Measurements from ENCODE around the gene GPC6. TPM values are rescaled to one million over a fixed set of nuclear protein-coding genes. Genes with fewer than 3 reads are reported as not detected.

The GPC6 gene
- total RNA-seq, 4 donors from 2014 or later, result 13.7 to 21.7 (median 16.5) TPM

GRCh38 chr13:93345024-93345423 lies 118.4 kb downstream of the GPC6 start:
- H3K36me3 ChIP-seq, result no peaks in the 10 kb centered on the region
- H3K4me3 ChIP-seq, result no peak overlapping the region
- H3K9me3 ChIP-seq, result no peaks in the 10 kb centered on the region
- TF ChIP-seq EP300 (IDR thresholded peaks at IDR 0.05), result no peak
- TF ChIP-seq CTCF (IDR thresholded peaks at IDR 0.05), result no peak
- no peak for TF ChIP-seq POLR2AphosphoS5 (IDR thresholded peaks at IDR 0.05)
- TF ChIP-seq POLR2A (IDR thresholded peaks at IDR 0.05), result no peak
- no peak overlapping the region for H3K27ac ChIP-seq
- no peak for ATAC-seq
- H3K4me1 ChIP-seq, result no peaks in the 10 kb centered on the region
- H3K27me3 ChIP-seq, result no peaks in the 10 kb centered on the region

GRCh38 chr13:93345770-93346169 lies 119.2 kb downstream of the GPC6 start:
- no peak for ATAC-seq
- WGBS, 2 donors (ENCODE audit: low coverage in 1 of 2), result 46 to 56% methylated on average over 2 of the region's 2 CpGs
- Histone ChIP-seq H3K4me1 (no peaks in the 10 kb centered on the region), H3K4me3 (no peak overlapping the region), H3K27me3 (no peaks in the 10 kb centered on the region), H3K36me3 (no peaks in the 10 kb centered on the region), H3K27ac (no peak overlapping the region), H3K9me3 (no peaks in the 10 kb centered on the region)
- TF ChIP-seq CTCF (IDR thresholded peaks at IDR 0.05) (no peak), POLR2AphosphoS5 (IDR thresholded peaks at IDR 0.05) (no peak), EP300 (IDR thresholded peaks at IDR 0.05) (no peak), POLR2A (IDR thresholded peaks at IDR 0.05) (no peak)

- no peaks in the 10 kb centered on the region for H3K36me3 ChIP-seq
- H3K9me3 ChIP-seq, result no peaks in the 10 kb centered on the region
- H3K4me3 ChIP-seq, result no peak overlapping the region
- ATAC-seq, result no peak
- WGBS, 2 donors (ENCODE audit: low coverage in 1 of 2), result 90% methylated on average over 4 of the region's 4 CpGs
- no peak overlapping the region for H3K27ac ChIP-seq
- no peaks in the 10 kb centered on the region for H3K27me3 ChIP-seq
- no peaks in the 10 kb centered on the region for H3K4me1 ChIP-seq
- TF ChIP-seq CTCF (IDR thresholded peaks at IDR 0.05) (no peak), POLR2AphosphoS5 (IDR thresholded peaks at IDR 0.05) (no peak)
These were observed 126.0 kb downstream of the GPC6 start for GRCh38 chr13:93352616-93353015.

GRCh38 chr13:93355094-93355493 lies 128.5 kb downstream of the GPC6 start:
- no peaks in the 10 kb centered on the region for H3K27me3 ChIP-seq
- no peak for TF ChIP-seq POLR2A (IDR thresholded peaks at IDR 0.05)
- TF ChIP-seq POLR2AphosphoS5 (IDR thresholded peaks at IDR 0.05), result no peak
- TF ChIP-seq CTCF (IDR thresholded peaks at IDR 0.05), result no peak
- no peak for TF ChIP-seq EP300 (IDR thresholded peaks at IDR 0.05)
- ATAC-seq, result no peak
- no peak overlapping the region for H3K4me3 ChIP-seq
- H3K9me3 ChIP-seq, result no peaks in the 10 kb centered on the region
- no peaks in the 10 kb centered on the region for H3K4me1 ChIP-seq
- H3K27ac ChIP-seq, result no peak overlapping the region
- H3K36me3 ChIP-seq, result no peaks in the 10 kb centered on the region
- WGBS, 2 donors (ENCODE audit: low coverage in 1 of 2), result 73 to 94% methylated on average over 3 of the region's 3 CpGs

- Histone ChIP-seq H3K36me3 (no peaks in the 10 kb centered on the region), H3K9me3 (no peaks in the 10 kb centered on the region), H3K4me3 (no peak overlapping the region), H3K27ac (no peak overlapping the region), H3K27me3 (no peaks in the 10 kb centered on the region), H3K4me1 (no peaks in the 10 kb centered on the region)
- WGBS, 2 donors (ENCODE audit: low coverage in 1 of 2), result 88 to 100% methylated on average over 2 to 3 of the region's 3 CpGs
- ATAC-seq, result no peak
- TF ChIP-seq CTCF (IDR thresholded peaks at IDR 0.05), result no peak
- TF ChIP-seq POLR2AphosphoS5 (IDR thresholded peaks at IDR 0.05), result no peak
- TF ChIP-seq POLR2A (IDR thresholded peaks at IDR 0.05), result no peak
- no peak for TF ChIP-seq EP300 (IDR thresholded peaks at IDR 0.05)
These were observed 129.9 kb downstream of the GPC6 start for GRCh38 chr13:93356469-93356868.
